Transverse colon (tissue), 4 donors: Measurements from ENCODE around the gene IRS2. TPM values are rescaled to one million over a fixed set of nuclear protein-coding genes. Genes with fewer than 3 reads are reported as not detected.
"Not testable (repeated sequence)": the region's sequence is repeated elsewhere in the genome, so short reads cannot be mapped to it uniquely, and the experiment has no call there.

ENCODE experiments used
- DNase-seq: peaks from one replicate; pipeline ENCODE4 v3.0.0-alpha.2; 2019
- H3K27ac ChIP-seq, 4 donors: fragments of 200-600 bp; sonication (generic); 2 replicates each; pipeline ENCODE4 v1.5.1; 2016 to 2018; ENCODE audit warnings: inconsistent platforms in 4 of 4
- H3K27me3 ChIP-seq: fragments of 200-600 bp; sonication (generic); 2 replicates; pipeline ENCODE4 v1.5.1; 2017; ENCODE audit warnings: inconsistent platforms
- H3K36me3 ChIP-seq, 4 donors: fragments of 200-600 bp; sonication (generic); 2 replicates each; pipeline ENCODE4 v1.5.1; 2017 to 2019; ENCODE audit warnings: inconsistent platforms in 4 of 4
- H3K4me1 ChIP-seq, 4 donors: fragments of 200-600 bp; sonication (generic); 2 replicates each; pipeline ENCODE4 v1.5.1; 2017 to 2020; ENCODE audit warnings: inconsistent platforms in 4 of 4
- H3K4me3 ChIP-seq, 4 donors: fragments of 200-600 bp; sonication (generic); 1 replicate in 1 of 4; 2 replicates in 3 of 4; pipeline versions ENCODE4 v1.5.1 to v1.6.1; 2017 to 2019; ENCODE audit warnings: inconsistent platforms in 4 of 4
- H3K9me3 ChIP-seq, 2 donors: fragments of 200-600 bp; sonication (generic); 2 replicates each; pipeline ENCODE4 v1.5.1; 2017 to 2019; ENCODE audit warnings: inconsistent platforms in 2 of 2
- CTCF ChIP-seq, 5 experiments: fragments of 200-600 bp in 3 of 5; fragments of 450-650 bp in 2 of 5; sonication (generic) in 3 of 5; IDR thresholded peaks; 1 replicate in 2 of 5; 2 replicates in 3 of 5; pipeline ENCODE4 v1.5.1; 2016 to 2017; ENCODE audit warnings: antibody characterized with exemption in 5 of 5, inconsistent platforms in 3 of 5, mild to moderate bottlenecking in 2 of 5, moderate library complexity in 1 of 5
- EP300 ChIP-seq: sonication (generic); formaldehyde crosslinking; IDR thresholded peaks from one replicate; pipeline ENCODE4 v1.6.1; 2017; ENCODE audit warnings: antibody characterized with exemption, low read depth
- POLR2A ChIP-seq: fragments of 450-650 bp; IDR thresholded peaks from one replicate; pipeline ENCODE4 v1.6.1; 2016; ENCODE audit warnings: antibody characterized with exemption, mild to moderate bottlenecking, moderate library complexity
- POLR2AphosphoS5 ChIP-seq, 3 donors: sonication (generic); formaldehyde crosslinking; IDR thresholded peaks; one replicate each; pipeline ENCODE4 v1.6.1; 2016; ENCODE audit warnings: antibody characterized with exemption in 3 of 3
- WGBS, 2 donors: methylation state at CpG; one replicate each; pipeline ENCODE4 v1.1.5; 2018; ENCODE audit warnings: low coverage in 1 of 2; 5-methylcytosine and 5-hydroxymethylcytosine counted together
- in situ Hi-C, 4 donors: fragments of 200-750 bp; cut with MboI; loops; one replicate each; pipeline versions ENCODE4 v1.15.0 to v1.15.1; 2017; ENCODE audit warnings: low sequenced_read_pairs in 3 of 4, low pct_ligation_motif_present in 1 of 4, low pct_unique_long_range_greater_than_20kb in 1 of 4
- intact Hi-C: fragments of 100-400 bp; cut with DNase I; formaldehyde crosslinking; loops from one replicate; pipeline ENCODE4 v1.15.1; 2023; ENCODE audit warnings: low total_unique reads
- total RNA-seq, 4 donors: library from RNA; depleted of rRNA; stranded (reverse); fragments of >200 nt; gene quantifications; one replicate each; pipeline ENCODE4 v1.1.0, GENCODE V29; 2016

IRS2 gene
- total RNA-seq, 4 donors from 2014 or later, result 12.5 to 72.6 (median 28.5) TPM

DNA sequence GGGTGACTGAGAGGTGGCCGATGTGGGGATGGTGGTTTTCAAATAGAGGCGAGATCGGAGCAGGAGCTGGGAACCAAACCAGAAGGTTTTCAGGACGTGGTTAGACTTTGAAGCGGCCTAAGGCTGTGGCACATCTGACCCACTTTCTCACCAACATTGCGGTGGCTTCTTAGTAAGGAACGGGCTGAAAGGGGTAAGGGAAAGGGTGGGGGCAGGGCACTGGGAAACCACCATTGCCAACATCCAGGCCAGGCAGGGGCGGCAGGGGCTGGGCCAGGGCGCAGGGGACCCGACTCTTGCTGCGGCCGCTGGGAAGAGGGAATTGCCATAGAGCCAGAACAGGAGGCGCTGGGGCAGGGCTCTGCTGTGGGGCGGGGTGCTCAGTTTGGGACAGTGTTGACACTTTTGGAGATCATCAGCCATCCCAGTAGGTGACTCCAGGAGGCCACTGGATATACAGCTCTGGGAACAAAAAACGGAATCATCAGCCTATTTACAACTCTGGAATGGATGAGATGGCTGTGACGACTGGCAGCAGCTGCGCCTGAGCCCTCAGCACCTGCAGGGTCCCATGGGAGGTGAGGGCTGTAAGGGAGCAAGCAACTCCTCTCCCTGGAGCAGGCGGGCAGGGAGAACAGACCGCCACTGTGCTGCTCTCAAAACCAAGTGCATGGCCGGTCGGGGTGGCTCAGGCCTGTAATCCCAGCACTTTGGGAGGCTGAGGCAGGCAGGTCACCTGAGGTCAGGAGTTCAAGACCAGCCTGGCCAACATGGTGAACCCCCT is 52.2 kb downstream of the IRS2 start:
- Histone ChIP-seq H3K4me1 (no peaks in the 10 kb centered on the region), H3K27ac (no peak overlapping the region), H3K36me3 (no peaks in the 10 kb centered on the region), H3K9me3 (no peaks in the 10 kb centered on the region), H3K4me3 (no peak overlapping the region), H3K27me3 (peaks cover 4% of the 10 kb centered on the region)
- intact Hi-C loops, result no loop called here
- in situ Hi-C loops, result no loop called here
- 93% methylated on average over 21 of the region's 21 CpGs; no CpG with 5 or more reads in 1 of the 2 donors for WGBS, 2 donors
- DNase-seq, result no peak
- no peak for TF ChIP-seq EP300
- TF ChIP-seq POLR2AphosphoS5 (IDR thresholded peaks at IDR 0.05), result no peak
- no peak for TF ChIP-seq CTCF (IDR thresholded peaks at IDR 0.05)
- TF ChIP-seq POLR2A, result no peak

DNA sequence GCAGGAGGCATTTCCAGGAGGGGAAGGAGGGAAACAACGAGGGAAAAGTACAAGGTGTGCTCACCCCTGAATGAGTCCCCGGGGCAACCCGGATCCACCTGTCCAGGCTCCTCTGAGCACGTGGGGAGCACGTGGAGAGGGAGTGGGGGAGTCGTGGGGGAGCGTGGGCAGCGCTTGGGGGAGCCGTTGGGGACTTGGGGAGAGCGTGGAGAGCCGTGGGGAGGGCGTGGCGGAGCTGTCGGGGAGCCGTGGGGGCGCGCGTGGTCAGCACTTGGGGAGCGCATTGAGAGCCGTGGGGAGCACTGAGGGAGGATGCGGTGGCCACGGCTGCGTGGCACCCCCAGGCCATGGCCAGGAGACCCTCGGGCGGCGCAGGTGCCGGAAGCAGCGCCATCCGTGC is 52.8 kb downstream of the IRS2 start:
- Histone ChIP-seq H3K9me3 (no peaks in the 10 kb centered on the region), H3K36me3 (no peaks in the 10 kb centered on the region), H3K27me3 (peaks cover 4% of the 10 kb centered on the region), H3K27ac (no peak overlapping the region), H3K4me3 (no peak overlapping the region), H3K4me1 (no peaks in the 10 kb centered on the region)
- no peak for DNase-seq
- intact Hi-C loops (no loop called here), in situ Hi-C loops (no loop called here)
- no peak for TF ChIP-seq EP300
- no peak for TF ChIP-seq CTCF (IDR thresholded peaks at IDR 0.05)
- TF ChIP-seq POLR2AphosphoS5 (IDR thresholded peaks at IDR 0.05), result no peak
- WGBS, 2 donors, result 88% methylated on average over 28 of the region's 29 CpGs; no CpG with 5 or more reads in 1 of the 2 donors

DNA sequence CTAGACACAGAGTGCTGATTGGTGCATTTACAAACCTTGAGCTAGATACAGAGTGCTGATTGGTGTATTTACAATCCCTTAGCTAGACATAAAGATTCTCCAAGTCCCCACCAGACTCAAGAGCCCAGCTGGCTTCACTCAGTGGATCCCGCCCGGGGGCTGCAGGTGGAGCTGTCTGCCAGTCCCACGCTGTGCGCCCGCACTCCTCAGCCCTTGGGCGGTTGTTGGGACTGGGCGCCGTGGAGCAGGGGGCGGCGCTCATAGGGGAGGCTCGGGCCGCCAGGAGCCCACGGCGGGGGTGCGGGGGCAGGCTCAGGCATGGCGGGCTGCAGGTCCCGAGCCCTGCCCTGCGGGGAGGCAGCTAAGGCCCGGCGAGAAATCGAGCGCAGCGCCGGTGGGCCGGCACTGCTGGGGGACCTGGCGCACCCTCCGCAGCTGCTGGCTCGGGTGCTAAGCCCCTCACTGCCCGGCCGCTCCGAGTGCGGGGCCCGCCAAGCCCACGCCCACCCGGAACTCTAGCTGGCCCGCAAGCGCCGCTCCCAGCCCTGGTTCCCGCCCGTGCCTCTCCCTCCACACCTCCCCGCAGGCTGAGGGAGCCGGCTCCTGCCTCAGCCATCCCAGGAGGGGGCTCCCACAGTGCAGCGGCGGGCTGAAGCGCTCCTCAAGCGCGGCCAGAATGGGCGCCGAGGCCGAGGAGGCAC is 53.8 kb downstream of the IRS2 start:
- DNase-seq, H3K27me3 ChIP-seq, H3K4me3 ChIP-seq, H3K36me3 ChIP-seq, H3K4me1 ChIP-seq, in situ Hi-C loops, H3K27ac ChIP-seq, H3K9me3 ChIP-seq, intact Hi-C loops: not testable (repeated sequence)
- WGBS, 2 donors, result 92 to 100% methylated on average over 3 to 48 of the region's 50 CpGs

DNA sequence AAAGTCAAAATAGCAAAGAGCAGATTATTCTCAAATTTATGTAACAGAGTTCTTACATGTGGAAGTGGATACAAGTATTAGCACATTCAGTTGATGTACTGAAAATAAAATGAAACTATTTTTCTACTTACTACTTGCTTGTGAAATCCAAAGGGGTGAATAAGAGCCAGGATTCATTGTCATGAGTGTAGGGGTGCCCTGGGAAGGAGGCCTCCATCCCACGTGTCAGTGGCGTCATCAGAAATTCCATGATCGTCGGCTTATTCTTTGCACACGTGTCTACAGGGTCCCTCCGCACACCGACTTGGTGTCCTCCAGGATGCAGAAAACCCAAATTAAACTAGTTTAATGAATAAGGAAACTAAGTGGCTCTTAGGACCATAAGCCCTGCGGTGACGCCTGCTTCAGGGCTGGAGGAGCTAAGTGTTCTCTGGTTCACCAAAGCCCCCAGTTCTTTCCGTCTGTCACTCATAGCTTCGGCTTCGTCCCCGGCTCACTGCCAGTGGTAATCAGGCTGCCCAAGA is 55.5 kb downstream of the IRS2 start:
- intact Hi-C loops (no loop called here), in situ Hi-C loops (no loop called here)
- Histone ChIP-seq H3K27ac (no peak overlapping the region), H3K9me3 (no peaks in the 10 kb centered on the region), H3K27me3 (peaks cover 4% of the 10 kb centered on the region), H3K4me3 (no peak overlapping the region), H3K4me1 (no peaks in the 10 kb centered on the region), H3K36me3 (no peaks in the 10 kb centered on the region)
- WGBS, 2 donors, result 92 to 98% methylated on average over 7 to 13 of the region's 13 CpGs
- DNase-seq, result no peak
- TF ChIP-seq CTCF (IDR thresholded peaks at IDR 0.05), result no peak
- no peak for TF ChIP-seq POLR2AphosphoS5 (IDR thresholded peaks at IDR 0.05)
- TF ChIP-seq EP300, result no peak
- no peak for TF ChIP-seq POLR2A
